ENCODE results near the gene NOTCH2. TPM values are rescaled to one million over a fixed set of nuclear protein-coding genes. Genes with fewer than 3 reads are reported as not detected.

NOTCH2 gene
- total and polyA plus RNA-seq, 9 of the 15 experiments (the other 6 are each of a cell fraction or from before 2014, with no cell fraction given) = 0.04 to 1.2 (median 0.28) TPM; not detected in 1

DNA sequence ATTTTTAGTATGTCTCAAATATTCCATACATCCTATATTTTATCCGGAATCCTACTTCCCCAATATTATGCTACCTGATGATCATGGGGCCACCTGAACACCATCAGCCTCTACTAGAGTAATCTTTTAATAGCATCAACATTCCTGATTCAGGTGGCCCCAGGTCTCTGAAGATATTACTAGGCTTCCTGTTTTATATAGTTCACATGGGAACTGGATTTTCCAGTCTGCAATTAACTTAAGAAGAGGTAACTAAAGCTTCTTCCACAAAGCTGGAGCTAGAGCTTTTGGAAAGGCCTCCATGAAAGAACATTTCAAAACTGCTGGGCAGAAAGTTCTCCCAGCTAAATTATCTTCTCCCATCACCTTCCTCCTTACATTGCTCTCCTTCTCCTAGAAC, 100.9 kb downstream of the NOTCH2 start:
- no peak for ATAC-seq
- no peak overlapping the region for H3K4me2 ChIP-seq (ENCODE audit: insufficient read depth, low read length)
- intact Hi-C loops (cut with micrococcal nuclease) (loop anchor here (1.0 to 5.0 kb wide), 3 partner anchors 20 to 97 kb away; no protein-coding TSS in a partner anchor), in situ Hi-C loops (cut with MboI) (loop anchor here (25.0 kb wide), 1 partner anchor 169 kb away; no protein-coding TSS in a partner anchor)
- no peak overlapping the region for H3K4me3 ChIP-seq
- no peak for DNase-seq (ENCODE audit: extremely low read depth in 1 of 4, low spot score in 3 of 4)
- ChIA-PET POLR2A (interaction anchor here (1.6 kb wide), 1 partner anchor 11 kb away, joined by 3 read pairs; no protein-coding TSS in a partner anchor), CTCF (ENCODE audit: low intra/inter-chr PET ratio) (interaction anchor here (1.2 to 1.8 kb wide), 2 partner anchors 15 to 98 kb away, joined by 6 to 13 read pairs; no protein-coding TSS in a partner anchor)
- no peaks in the 10 kb centered on the region for H3K4me1 ChIP-seq (replicated peaks in 1 of 2; ENCODE audit: control insufficient read depth in 2 of 2, insufficient read depth in 2 of 2, low read length in 2 of 2)
- no peaks in the 10 kb centered on the region; the same call in 1 of the 2 replicates for H4K20me1 ChIP-seq (replicated peaks; ENCODE audit: control insufficient read depth, insufficient read depth, low read length)
- H3K27me3 ChIP-seq (ENCODE audit: control insufficient read depth in 2 of 2, insufficient read depth in 2 of 2, low read length in 2 of 2) = peaks cover 1 to 2% of the 10 kb centered on the region in 2 experiments; a peak in 2 of 5 replicates
- WGBS (ENCODE audit: insufficient coverage, low coverage, missing lambda C conversion rate) = 0% methylated on average over 1 of the region's 1 CpG
- no TSS peak for BruUV-seq (replicated peaks)
- TF ChIP-seq, protein P1, sequence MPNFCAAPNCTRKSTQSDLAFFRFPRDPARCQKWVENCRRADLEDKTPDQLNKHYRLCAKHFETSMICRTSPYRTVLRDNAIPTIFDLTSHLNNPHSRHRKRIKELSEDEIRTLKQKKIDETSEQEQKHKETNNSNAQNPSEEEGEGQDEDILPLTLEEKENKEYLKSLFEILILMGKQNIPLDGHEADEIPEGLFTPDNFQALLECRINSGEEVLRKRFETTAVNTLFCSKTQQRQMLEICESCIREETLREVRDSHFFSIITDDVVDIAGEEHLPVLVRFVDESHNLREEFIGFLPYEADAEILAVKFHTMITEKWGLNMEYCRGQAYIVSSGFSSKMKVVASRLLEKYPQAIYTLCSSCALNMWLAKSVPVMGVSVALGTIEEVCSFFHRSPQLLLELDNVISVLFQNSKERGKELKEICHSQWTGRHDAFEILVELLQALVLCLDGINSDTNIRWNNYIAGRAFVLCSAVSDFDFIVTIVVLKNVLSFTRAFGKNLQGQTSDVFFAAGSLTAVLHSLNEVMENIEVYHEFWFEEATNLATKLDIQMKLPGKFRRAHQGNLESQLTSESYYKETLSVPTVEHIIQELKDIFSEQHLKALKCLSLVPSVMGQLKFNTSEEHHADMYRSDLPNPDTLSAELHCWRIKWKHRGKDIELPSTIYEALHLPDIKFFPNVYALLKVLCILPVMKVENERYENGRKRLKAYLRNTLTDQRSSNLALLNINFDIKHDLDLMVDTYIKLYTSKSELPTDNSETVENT (CRISPR knock-in tag; IDR thresholded peaks at IDR 0.05) = no peak
- TF ChIP-seq, protein P2, sequence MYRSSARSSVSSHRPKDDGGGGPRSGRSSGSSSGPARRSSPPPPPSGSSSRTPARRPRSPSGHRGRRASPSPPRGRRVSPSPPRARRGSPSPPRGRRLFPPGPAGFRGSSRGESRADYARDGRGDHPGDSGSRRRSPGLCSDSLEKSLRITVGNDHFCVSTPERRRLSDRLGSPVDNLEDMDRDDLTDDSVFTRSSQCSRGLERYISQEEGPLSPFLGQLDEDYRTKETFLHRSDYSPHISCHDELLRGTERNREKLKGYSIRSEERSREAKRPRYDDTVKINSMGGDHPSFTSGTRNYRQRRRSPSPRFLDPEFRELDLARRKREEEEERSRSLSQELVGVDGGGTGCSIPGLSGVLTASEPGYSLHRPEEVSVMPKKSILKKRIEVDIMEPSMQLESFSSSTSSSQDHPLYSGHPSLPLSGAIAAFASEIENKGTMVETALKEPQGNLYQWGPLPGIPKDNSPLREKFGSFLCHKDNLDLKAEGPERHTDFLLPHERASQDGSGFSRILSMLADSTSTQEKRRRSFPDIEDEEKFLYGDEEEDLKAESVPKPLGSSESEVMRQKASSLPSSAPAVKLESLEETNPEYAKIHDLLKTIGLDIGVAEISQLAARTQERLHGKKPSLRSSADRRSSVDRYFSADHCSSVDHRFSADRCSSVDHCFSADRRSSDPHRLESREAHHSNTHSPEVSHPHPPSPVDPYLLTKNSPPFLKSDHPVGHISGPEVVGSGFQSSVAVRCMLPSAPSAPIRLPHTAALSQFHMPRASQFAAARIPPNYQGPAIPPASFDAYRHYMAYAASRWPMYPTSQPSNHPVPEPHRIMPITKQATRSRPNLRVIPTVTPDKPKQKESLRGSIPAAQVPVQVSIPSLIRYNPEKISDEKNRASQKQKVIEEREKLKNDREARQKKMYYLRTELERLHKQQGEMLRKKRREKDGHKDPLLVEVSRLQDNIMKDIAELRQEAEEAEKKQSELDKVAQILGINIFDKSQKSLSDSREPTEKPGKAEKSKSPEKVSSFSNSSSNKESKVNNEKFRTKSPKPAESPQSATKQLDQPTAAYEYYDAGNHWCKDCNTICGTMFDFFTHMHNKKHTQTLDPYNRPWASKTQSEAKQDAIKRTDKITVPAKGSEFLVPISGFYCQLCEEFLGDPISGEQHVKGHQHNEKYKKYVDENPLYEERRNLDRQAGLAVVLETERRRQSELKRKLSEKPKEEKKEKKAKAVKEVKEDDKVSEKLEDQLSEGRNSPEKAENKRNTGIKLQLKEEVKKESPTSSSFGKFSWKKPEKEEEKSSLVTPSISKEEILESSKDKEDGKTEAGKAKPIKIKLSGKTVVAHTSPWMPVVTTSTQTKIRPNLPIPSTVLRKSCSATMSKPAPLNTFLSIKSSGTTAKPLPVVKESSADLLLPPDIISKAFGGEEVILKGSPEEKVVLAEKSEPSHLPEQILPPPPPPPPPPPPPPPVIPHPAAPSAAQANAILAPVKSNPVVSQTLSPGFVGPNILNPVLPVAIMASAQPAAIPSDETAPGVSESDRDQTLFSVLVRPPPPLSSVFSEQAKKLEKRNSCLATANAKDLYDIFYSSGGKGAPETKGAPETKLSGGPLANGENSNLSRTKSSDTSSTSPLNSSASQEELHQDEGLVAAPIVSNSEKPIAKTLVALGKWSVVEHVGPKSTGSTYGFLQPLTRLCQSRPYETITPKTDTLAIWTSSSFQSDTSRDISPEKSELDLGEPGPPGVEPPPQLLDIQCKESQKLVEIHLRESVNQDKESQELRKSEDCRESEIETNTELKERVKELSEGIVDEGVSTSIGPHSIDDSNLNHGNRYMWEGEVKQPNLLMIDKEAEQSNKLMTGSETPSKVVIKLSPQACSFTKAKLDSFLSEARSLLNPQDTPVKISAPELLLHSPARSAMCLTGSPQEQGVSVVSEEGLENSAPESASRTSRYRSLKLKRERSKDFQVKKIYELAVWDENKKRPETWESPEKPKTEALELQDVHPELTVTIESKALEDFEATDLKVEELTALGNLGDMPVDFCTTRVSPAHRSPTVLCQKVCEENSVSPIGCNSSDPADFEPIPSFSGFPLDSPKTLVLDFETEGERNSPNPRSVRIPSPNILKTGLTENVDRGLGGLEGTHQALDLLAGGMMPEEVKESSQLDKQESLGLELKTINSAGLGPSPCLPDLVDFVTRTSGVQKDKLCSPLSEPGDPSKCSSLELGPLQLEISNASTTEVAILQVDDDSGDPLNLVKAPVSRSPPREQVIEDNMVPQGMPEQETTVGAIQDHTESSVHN (IDR thresholded peaks at IDR 0.05; ENCODE audit: borderline replicate concordance in 1 of 2, low read depth in 1 of 2) = no peak
- TF ChIP-seq SAFB2 (IDR thresholded peaks at IDR 0.05; ENCODE audit: borderline replicate concordance, low read depth, low read length, severe bottlenecking) (no peak), POLR2A (conservative IDR thresholded peaks at IDR 0.05) (no peak), EGR1 (conservative IDR thresholded peaks at IDR 0.05) (no peak), XRCC3 (IDR thresholded peaks at IDR 0.05) (no peak), TARDBP (IDR thresholded peaks at IDR 0.05) (no peak), HSF4 (CRISPR knock-in tag; IDR thresholded peaks at IDR 0.05; ENCODE audit: borderline replicate concordance) (no peak), ZNF785 (CRISPR knock-in tag; IDR thresholded peaks at IDR 0.05) (no peak), ZSCAN32 (CRISPR knock-in tag; IDR thresholded peaks at IDR 0.05) (no peak), HMGN3 (IDR thresholded peaks at IDR 0.05; ENCODE audit: borderline replicate concordance, extremely low read depth, insufficient read length, low read depth, low read length) (no peak), ARID2 (IDR thresholded peaks at IDR 0.05) (no peak), RCOR1 (IDR thresholded peaks at IDR 0.05; ENCODE audit: borderline replicate concordance in 1 of 2, low read depth in 2 of 2, low read length in 2 of 2) (no peak)
- H3K27ac ChIP-seq (ENCODE audit: extremely low read depth, low read depth, low read length) = no peak overlapping the region
- no peak overlapping the region for H3K9ac ChIP-seq (ENCODE audit: insufficient read depth in 1 of 2, low read depth in 2 of 2, low read length in 2 of 2)
- no peak for FAIRE-seq
- no peak overlapping the region for H2AFZ ChIP-seq (ENCODE audit: low read depth, low read length)
- H3K79me2 ChIP-seq (ENCODE audit: control insufficient read depth, insufficient read depth, low read length) = no peaks in the 10 kb centered on the region
- no peaks in the 10 kb centered on the region for H3K36me3 ChIP-seq (ENCODE audit: control insufficient read depth, insufficient read depth, low read length)
- H3K9me1 ChIP-seq (ENCODE audit: control insufficient read depth, insufficient read depth, low read length) = no peaks in the 10 kb centered on the region
- H3K9me3 ChIP-seq (replicated peaks; ENCODE audit: control insufficient read depth, insufficient read depth, low read depth, low read length) = no peaks in the 10 kb centered on the region

All from K562 (cell line).